ENCODE measurements around the gene PCDH15. TPM values are rescaled to one million over a fixed set of nuclear protein-coding genes. Genes with fewer than 3 reads are reported as not detected.

The PCDH15 gene
- total RNA-seq, 1 donor from 2014 or later: not detected

DNA sequence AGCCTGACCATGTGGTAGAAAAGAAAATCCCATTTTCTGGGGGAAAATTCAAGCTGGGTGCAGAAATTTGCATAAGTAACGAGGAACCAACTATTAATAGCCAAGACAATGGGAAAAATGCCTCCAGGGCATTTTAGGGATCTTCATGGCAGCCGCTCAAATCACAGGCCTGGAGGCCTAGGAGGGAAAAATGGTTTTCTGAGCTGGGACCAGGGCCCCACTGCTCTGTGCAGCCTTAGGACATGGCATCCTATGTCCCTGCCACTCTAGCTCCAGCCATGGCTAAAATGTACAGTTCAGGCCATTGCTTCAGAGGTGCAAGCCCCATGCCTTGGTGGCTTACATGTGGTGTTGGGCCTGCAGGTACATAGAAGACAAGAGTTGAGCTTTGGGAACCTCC, 459.0 kb downstream of the PCDH15 start:
- no peaks in the 10 kb centered on the region for H3K36me3 ChIP-seq
- TF ChIP-seq, protein P1, sequence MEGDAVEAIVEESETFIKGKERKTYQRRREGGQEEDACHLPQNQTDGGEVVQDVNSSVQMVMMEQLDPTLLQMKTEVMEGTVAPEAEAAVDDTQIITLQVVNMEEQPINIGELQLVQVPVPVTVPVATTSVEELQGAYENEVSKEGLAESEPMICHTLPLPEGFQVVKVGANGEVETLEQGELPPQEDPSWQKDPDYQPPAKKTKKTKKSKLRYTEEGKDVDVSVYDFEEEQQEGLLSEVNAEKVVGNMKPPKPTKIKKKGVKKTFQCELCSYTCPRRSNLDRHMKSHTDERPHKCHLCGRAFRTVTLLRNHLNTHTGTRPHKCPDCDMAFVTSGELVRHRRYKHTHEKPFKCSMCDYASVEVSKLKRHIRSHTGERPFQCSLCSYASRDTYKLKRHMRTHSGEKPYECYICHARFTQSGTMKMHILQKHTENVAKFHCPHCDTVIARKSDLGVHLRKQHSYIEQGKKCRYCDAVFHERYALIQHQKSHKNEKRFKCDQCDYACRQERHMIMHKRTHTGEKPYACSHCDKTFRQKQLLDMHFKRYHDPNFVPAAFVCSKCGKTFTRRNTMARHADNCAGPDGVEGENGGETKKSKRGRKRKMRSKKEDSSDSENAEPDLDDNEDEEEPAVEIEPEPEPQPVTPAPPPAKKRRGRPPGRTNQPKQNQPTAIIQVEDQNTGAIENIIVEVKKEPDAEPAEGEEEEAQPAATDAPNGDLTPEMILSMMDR (IDR thresholded peaks at IDR 0.05): no peak
- intact Hi-C loops (cut with DNase I): no loop called here

DNA sequence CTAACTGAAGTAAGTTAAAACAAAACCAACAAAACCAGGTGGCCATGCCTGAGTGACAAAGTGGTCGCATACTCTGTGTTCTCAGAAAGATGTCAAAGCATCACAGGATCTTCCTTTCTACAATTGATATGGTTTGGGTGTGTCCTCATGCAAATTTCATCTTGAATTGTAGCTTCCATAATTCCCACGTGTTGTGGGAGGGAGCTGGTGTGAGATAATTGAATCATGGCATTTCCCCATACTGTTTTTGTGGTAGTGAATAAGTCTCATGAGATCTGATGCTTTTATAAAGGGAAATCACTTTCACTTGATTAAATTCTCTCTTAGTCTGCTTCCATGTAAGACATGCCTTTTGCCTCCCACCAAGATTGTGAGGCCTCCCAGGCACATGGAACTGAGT, 465.7 kb downstream of the PCDH15 start:
- intact Hi-C loops (cut with DNase I): no loop called here
- H3K27ac ChIP-seq: no peak overlapping the region
- H3K36me3 ChIP-seq: no peaks in the 10 kb centered on the region
- TF ChIP-seq, protein P1 (IDR thresholded peaks at IDR 0.05): no peak
- H3K4me3 ChIP-seq: no peak overlapping the region
- no peak for DNase-seq (ENCODE audit: low spot score in 2 of 2)
- H3K4me1 ChIP-seq: no peaks in the 10 kb centered on the region
- no peaks in the 10 kb centered on the region for H3K9me3 ChIP-seq
- no peaks in the 10 kb centered on the region for H3K27me3 ChIP-seq

More for the DNA sequence above, 459.0 kb downstream of the PCDH15 start:
- no peak for DNase-seq (ENCODE audit: low spot score in 2 of 2)
- Histone ChIP-seq H3K4me1 (no peaks in the 10 kb centered on the region), H3K4me3 (no peak overlapping the region), H3K27me3 (no peaks in the 10 kb centered on the region), H3K9me3 (no peaks in the 10 kb centered on the region), H3K27ac (no peak overlapping the region)

DNA sequence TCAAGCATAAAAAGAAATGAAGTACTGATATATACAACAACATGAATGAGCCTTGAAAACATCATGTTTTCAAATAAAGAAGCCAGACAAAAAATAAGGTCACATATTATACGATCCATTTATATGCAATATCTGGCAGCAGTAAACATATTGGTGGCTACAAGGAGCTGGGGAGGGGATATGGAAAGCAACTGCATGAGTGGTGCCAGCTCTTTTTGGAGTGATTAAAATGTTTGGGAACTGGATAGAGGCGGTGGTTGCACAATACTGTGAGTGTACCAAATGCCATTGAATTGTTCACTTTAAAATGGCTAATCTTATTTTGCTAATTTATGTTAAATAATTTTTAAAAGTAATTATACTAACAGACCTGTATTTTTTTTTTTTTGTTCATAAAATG, 481.7 kb downstream of the PCDH15 start:
- H3K4me3 ChIP-seq: no peak overlapping the region
- TF ChIP-seq, protein P1 (IDR thresholded peaks at IDR 0.05): no peak
- H3K36me3 ChIP-seq: no peaks in the 10 kb centered on the region
- no peaks in the 10 kb centered on the region for H3K4me1 ChIP-seq
- intact Hi-C loops (cut with DNase I): no loop called here
- no peak overlapping the region for H3K27ac ChIP-seq
- H3K9me3 ChIP-seq: no peaks in the 10 kb centered on the region
- no peak for DNase-seq (ENCODE audit: low spot score in 2 of 2)
- no peaks in the 10 kb centered on the region for H3K27me3 ChIP-seq

DNA sequence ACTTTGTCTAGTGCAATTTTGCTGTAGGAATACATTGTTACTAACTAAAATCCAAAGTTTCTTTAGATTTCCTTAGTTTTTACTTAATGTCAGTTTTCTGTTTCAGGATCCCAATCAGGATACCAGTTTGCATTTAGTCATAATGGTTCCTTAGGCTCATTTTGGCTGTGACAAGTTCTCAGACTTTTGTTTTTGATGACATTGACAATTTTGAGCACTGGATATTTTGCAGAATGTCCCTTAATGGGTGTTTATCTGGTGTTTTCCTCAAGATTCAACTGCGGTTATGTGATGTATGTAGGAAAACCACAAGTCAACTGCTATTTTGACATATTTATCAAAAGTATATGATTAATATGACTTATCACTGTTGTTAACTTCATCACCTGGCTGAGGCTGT, 482.6 kb downstream of the PCDH15 start:
- intact Hi-C loops (cut with DNase I): no loop called here
- DNase-seq (ENCODE audit: low spot score in 2 of 2): no peak
- Histone ChIP-seq H3K27me3 (no peaks in the 10 kb centered on the region), H3K36me3 (no peaks in the 10 kb centered on the region), H3K4me3 (no peak overlapping the region), H3K27ac (no peak overlapping the region), H3K9me3 (no peaks in the 10 kb centered on the region), H3K4me1 (no peaks in the 10 kb centered on the region)
- TF ChIP-seq, protein P1 (IDR thresholded peaks at IDR 0.05): no peak

DNA sequence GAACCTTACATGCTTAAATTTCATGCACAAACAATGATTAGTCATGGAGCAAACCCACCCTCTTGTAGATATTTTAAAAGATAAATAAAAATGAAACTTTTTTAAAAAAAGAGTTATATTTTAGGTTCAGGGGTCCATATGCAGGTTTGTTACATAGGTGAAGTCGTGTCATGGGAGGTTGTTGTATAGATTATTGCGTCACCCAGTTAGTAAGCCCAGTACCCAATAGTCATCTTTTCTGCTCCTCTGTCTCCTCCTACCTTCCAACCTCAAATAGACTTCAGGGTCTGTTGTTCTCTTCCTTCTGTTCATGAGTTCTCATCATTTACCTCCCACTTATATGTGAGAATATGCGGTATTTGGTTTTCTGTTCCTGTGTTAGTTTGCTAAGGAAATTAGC, 486.6 kb downstream of the PCDH15 start:
- no peak for DNase-seq (ENCODE audit: low spot score in 2 of 2)
- no peak overlapping the region for H3K4me3 ChIP-seq
- intact Hi-C loops (cut with DNase I): no loop called here
- H3K4me1 ChIP-seq: no peaks in the 10 kb centered on the region
- H3K27me3 ChIP-seq: no peaks in the 10 kb centered on the region
- no peaks in the 10 kb centered on the region for H3K36me3 ChIP-seq
- H3K27ac ChIP-seq: no peak overlapping the region
- TF ChIP-seq, protein P1 (IDR thresholded peaks at IDR 0.05): no peak
- H3K9me3 ChIP-seq: no peaks in the 10 kb centered on the region

DNA sequence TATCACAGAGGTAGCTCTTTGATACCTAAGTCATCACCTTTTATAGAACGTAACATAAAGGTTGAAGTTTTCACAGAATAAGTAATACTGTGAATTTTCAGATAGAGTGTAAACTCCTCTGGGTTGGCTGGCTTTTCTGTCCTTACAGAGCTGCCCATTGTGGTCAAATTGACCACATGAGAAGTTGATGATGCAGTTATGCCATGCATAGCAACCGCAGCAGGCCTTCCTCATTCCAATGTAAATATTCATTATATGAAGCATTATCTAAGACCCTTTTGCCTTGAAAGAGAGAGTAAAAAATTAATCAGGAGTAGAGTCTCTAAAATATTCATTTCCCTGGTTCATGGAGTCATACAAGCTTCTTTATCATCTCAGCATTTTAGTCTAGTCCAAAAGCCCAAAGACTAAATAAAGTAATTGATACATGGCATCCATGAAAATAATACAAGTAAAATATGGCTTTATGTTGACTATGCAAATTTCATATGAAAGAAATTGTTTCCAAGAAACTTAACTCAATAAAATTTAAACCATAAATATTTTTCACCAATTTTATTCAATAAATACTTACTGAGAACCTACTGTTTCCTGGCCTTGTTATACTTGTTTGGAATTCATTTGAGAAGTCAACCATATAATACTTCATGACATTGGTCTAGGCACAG, 516.4 kb downstream of the PCDH15 start:
- Histone ChIP-seq H3K9me3 (no peaks in the 10 kb centered on the region), H3K27me3 (no peaks in the 10 kb centered on the region), H3K27ac (no peak overlapping the region), H3K4me3 (no peak overlapping the region), H3K4me1 (no peaks in the 10 kb centered on the region), H3K36me3 (no peaks in the 10 kb centered on the region)
- TF ChIP-seq, protein P1 (IDR thresholded peaks at IDR 0.05): no peak
- no peak for DNase-seq (ENCODE audit: low spot score in 2 of 2)
- intact Hi-C loops (cut with DNase I): no loop called here
